Measurements from ENCODE around the gene MAP4K5.

The MAP4K5 gene

GRCh38 chr14:50398189-50398580 is 134.2 kb downstream of the MAP4K5 start:
- no peak for DNase-seq

- DNase-seq: no peak
These were observed 134.8 kb downstream of the MAP4K5 start for GRCh38 chr14:50397390-50398188.

- DNase-seq: no peak
These were observed 135.6 kb downstream of the MAP4K5 start, which contains the start of gene CDKL1 for GRCh38 chr14:50396631-50397389. Gene CDKL1 (minus strand): TSS chr14:50396881. CDS start chr14:50395868, 1,013 bp downstream.

GRCh38 chr14:50395448-50395847 is 136.9 kb downstream of the MAP4K5 start:
- no peak for DNase-seq

- DNase-seq: no peak
These were observed 137.7 kb downstream of the MAP4K5 start for GRCh38 chr14:50394713-50395112.

- DNase-seq: no peak
These were observed 142.5 kb downstream of the MAP4K5 start for GRCh38 chr14:50389668-50390441.

GRCh38 chr14:50388256-50388931 is 144.0 kb downstream of the MAP4K5 start:
- DNase-seq: no peak

GRCh38 chr14:50387548-50387947 is 144.8 kb downstream of the MAP4K5 start:
- no peak for DNase-seq

GRCh38 chr14:50383618-50384225 is 148.6 kb downstream of the MAP4K5 start:
- DNase-seq: no peak

GRCh38 chr14:50381823-50382287 is 150.5 kb downstream of the MAP4K5 start:
- no peak for DNase-seq

GRCh38 chr14:50381008-50381407 is 151.4 kb downstream of the MAP4K5 start:
- no peak for DNase-seq

- DNase-seq: no peak
These were observed 151.9 kb downstream of the MAP4K5 start for GRCh38 chr14:50380455-50380854.

- no peak for DNase-seq
These were observed 152.8 kb downstream of the MAP4K5 start for GRCh38 chr14:50379563-50379962.

GRCh38 chr14:50377550-50378085 is 154.8 kb downstream of the MAP4K5 start:
- DNase-seq: no peak

- DNase-seq: no peak
These were observed 156.6 kb downstream of the MAP4K5 start for GRCh38 chr14:50375760-50376159.

- no peak for DNase-seq
These were observed 158.4 kb downstream of the MAP4K5 start for GRCh38 chr14:50373959-50374358.

- no peak for DNase-seq
These were observed 160.8 kb downstream of the MAP4K5 start for GRCh38 chr14:50371546-50371945.
